ENCODE data around the gene L3HYPDH.
A peak's percentile ranks its signal among the peaks of the same experiment; 100 is the strongest.

The L3HYPDH gene

GRCh38 chr14:59483819-59484638 lies at the start of gene L3HYPDH, which contains the start of gene JKAMP:
L3HYPDH (minus strand) TSS chr14:59484408; CDS start chr14:59484316, 92 bp downstream.
JKAMP (plus strand) TSS chr14:59484517; CDS start chr14:59484590, 73 bp downstream.
- peak; percentile 26 for FAIRE-seq

- FAIRE-seq: no peak
Measured at GRCh38 chr14:59532419-59532818, 48.2 kb upstream of the L3HYPDH start.

GRCh38 chr14:59530349-59530748 lies 46.1 kb upstream of the L3HYPDH start:
- FAIRE-seq: no peak

- FAIRE-seq: no peak
Measured at GRCh38 chr14:59529189-59529588, 45.0 kb upstream of the L3HYPDH start.

- no peak for FAIRE-seq
Measured at GRCh38 chr14:59520224-59520623, 36.0 kb upstream of the L3HYPDH start.

- no peak for FAIRE-seq
Measured at GRCh38 chr14:59511916-59512575, 27.8 kb upstream of the L3HYPDH start.

GRCh38 chr14:59510966-59511365 lies 26.8 kb upstream of the L3HYPDH start:
- FAIRE-seq: no peak

- FAIRE-seq: no peak
Measured at GRCh38 chr14:59510001-59510400, 25.8 kb upstream of the L3HYPDH start.

- no peak for FAIRE-seq
Measured at GRCh38 chr14:59509101-59509500, 24.9 kb upstream of the L3HYPDH start.

- FAIRE-seq: no peak
Measured at GRCh38 chr14:59507752-59508103, 23.5 kb upstream of the L3HYPDH start.

GRCh38 chr14:59507063-59507751 lies 23.0 kb upstream of the L3HYPDH start:
- no peak for FAIRE-seq

- FAIRE-seq: no peak
Measured at GRCh38 chr14:59503256-59503655, 19.0 kb upstream of the L3HYPDH start.

GRCh38 chr14:59500732-59501131 lies 16.5 kb upstream of the L3HYPDH start:
- no peak for FAIRE-seq

GRCh38 chr14:59492384-59492783 lies 8.2 kb upstream of the L3HYPDH start:
- no peak for FAIRE-seq

GRCh38 chr14:59490756-59491155 lies 6.5 kb upstream of the L3HYPDH start:
- FAIRE-seq: no peak

- no peak for FAIRE-seq
Measured at GRCh38 chr14:59484639-59485175, 499 bp upstream of the L3HYPDH start.

- FAIRE-seq: no peak
Measured at GRCh38 chr14:59483363-59483762, 845 bp downstream of the L3HYPDH start.

- no peak for FAIRE-seq
Measured at GRCh38 chr14:59482541-59483331, 1.5 kb downstream of the L3HYPDH start.

- no peak for FAIRE-seq
Measured at GRCh38 chr14:59481871-59482540, 2.2 kb downstream of the L3HYPDH start.

- FAIRE-seq: no peak
Measured at GRCh38 chr14:59481407-59481806, 2.8 kb downstream of the L3HYPDH start.

- no peak for FAIRE-seq
Measured at GRCh38 chr14:59480166-59480565, 4.0 kb downstream of the L3HYPDH start.

GRCh38 chr14:59478540-59478939 lies 5.7 kb downstream of the L3HYPDH start:
- FAIRE-seq: no peak

Measured in TTC549 (cell line).